Activated T-helper 17 cell treated with anti-CD3 and anti-CD28 coated beads, Interleukin-2, amount 50 U/mL, for 72 hours (primary cell): ENCODE data around the gene EPS8. TPM values are rescaled to one million over a fixed set of nuclear protein-coding genes. Genes with fewer than 3 reads are reported as not detected.
A peak's percentile ranks its signal among the peaks of the same experiment; 100 is the strongest.

ENCODE experiments used
- ATAC-seq: fragments of 150-1000 bp; cut with Tn5 transposase; replicated peaks from 2 replicates; pipeline ENCODE4 v1.10.0; 2021; ENCODE audit warnings: mild to moderate bottlenecking, moderate library complexity
- H3K27ac Mint-ChIP-seq: one replicate; pipeline ENCODE4 v1.8.0; 2022; ENCODE audit warnings: mixed read lengths
- H3K27me3 Mint-ChIP-seq: one replicate; pipeline ENCODE4 v1.8.0; 2022; ENCODE audit warnings: mixed read lengths
- H3K36me3 Mint-ChIP-seq: one replicate; pipeline ENCODE4 v1.8.0; 2022; ENCODE audit warnings: low read depth, mild to moderate bottlenecking, mixed read lengths
- H3K4me1 Mint-ChIP-seq: one replicate; pipeline ENCODE4 v1.8.0; 2022; ENCODE audit warnings: mixed read lengths
- H3K4me3 Mint-ChIP-seq: one replicate; pipeline ENCODE4 v1.8.0; 2022; ENCODE audit warnings: mild to moderate bottlenecking, mixed read lengths
- H3K9me3 Mint-ChIP-seq: one replicate; pipeline ENCODE4 v1.8.0; 2022; ENCODE audit warnings: mixed read lengths
- total RNA-seq, 2 donors: library from RNA; stranded (reverse); gene quantifications; one replicate each; pipeline ENCODE4 v1.2.3, GENCODE V29; 2022

EPS8 gene
- total RNA-seq, 2 donors from 2014 or later: 1.4 to 1.7 TPM

DNA sequence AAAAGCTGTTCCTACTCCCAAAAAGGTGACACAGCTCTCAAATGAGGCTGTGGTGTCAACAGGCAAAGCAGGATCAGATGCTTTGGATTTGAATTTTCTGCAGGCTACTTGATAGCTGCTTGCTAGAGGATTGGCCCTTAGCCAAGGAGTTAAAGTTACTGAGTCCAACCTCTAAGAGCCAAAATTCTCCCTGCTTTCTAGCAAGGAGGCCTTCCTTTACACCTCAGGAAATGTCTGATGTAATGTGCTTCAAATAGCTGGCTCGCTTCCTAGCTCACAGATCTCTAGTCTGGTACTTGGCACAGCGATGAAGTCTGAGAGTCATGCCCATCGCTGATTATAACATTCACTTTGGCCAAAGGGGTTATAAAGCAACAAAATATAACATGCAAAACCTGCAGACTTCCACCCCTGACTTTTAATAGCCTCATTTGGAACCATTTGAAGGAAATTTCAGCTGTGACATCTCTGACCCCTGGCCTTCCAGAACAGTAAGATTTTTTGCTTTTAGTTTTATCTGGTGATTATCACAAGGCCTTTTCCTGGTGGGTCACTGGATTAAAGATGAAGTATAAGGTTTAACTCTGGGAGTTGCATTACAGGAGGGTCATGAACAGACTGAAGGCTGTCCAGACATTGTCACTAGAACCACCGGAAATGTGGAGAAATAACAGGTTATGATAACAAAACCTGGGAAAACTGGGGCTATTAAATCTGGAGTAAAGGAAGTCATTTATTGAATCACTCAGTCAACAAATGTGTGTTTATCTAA lies 189.7 kb downstream of the EPS8 start:
- no peaks in the 10 kb centered on the region for H3K36me3 Mint-ChIP-seq
- no peak for ATAC-seq
- H3K9me3 Mint-ChIP-seq: no peaks in the 10 kb centered on the region
- no peak overlapping the region for H3K4me3 Mint-ChIP-seq
- peaks cover 3% of the 10 kb centered on the region for H3K27me3 Mint-ChIP-seq
- H3K4me1 Mint-ChIP-seq: peaks cover 3% of the 10 kb centered on the region
- no peak overlapping the region for H3K27ac Mint-ChIP-seq

DNA sequence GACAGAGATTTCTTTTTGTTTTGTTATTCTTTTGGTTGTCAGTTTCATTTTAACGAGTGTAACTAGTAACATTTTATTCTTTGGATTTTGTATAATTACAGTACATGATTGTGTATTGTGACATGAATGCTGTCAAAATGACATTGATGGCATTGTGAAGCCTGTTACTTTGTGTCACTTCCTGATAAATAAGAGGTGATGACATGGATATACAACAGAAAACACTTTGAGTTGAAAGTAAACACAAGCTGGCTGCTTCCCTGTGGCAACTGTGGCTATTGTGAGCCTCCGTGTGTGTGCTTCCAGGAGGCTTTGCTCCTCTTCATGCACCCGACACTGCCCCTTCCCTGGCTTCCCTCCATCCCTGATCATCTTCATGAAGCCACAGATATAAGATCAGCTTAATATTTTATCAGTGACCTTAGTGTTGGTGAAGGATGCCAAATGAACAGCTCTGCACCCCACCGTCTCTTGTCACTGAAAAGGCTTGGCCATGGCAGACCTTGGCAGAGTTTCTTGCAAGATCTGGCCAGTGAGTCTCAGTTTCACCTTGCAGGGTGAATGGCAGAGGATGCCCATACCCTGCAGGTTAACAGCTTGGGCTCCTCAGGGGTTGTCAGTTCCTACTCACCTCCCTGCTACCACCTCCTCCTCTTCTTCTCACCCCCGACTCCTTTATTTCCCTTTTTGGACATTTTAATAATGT lies 191.9 kb downstream of the EPS8 start:
- Mint-ChIP-seq H3K27ac (no peak overlapping the region), H3K27me3 (peaks cover 3% of the 10 kb centered on the region), H3K36me3 (no peaks in the 10 kb centered on the region), H3K9me3 (no peaks in the 10 kb centered on the region), H3K4me1 (peaks cover 3% of the 10 kb centered on the region), H3K4me3 (no peak overlapping the region)
- no peak for ATAC-seq

DNA sequence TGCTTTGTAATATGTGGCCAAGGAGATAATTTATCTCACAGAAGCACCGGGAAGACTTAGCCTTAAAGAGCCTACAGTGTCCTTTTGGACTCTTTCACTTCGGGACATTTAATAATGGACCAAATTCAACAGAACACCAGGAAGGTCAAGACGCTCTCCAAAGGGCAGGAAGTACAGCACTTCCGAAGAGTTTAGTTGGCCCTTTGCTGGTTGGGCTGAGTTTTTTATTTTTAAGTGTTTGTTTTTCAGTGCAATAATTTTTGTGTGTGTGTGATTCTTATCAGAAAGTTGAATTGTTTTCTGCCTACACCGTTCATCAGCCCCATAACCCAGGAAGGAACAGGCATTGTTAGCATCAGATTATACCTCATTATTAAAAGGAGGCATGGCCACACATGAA lies 193.0 kb downstream of the EPS8 start:
- Mint-ChIP-seq H3K36me3 (no peaks in the 10 kb centered on the region), H3K4me3 (no peak overlapping the region), H3K9me3 (no peaks in the 10 kb centered on the region), H3K27me3 (no peaks in the 10 kb centered on the region), H3K4me1 (no peaks in the 10 kb centered on the region), H3K27ac (no peak overlapping the region)
- no peak for ATAC-seq

DNA sequence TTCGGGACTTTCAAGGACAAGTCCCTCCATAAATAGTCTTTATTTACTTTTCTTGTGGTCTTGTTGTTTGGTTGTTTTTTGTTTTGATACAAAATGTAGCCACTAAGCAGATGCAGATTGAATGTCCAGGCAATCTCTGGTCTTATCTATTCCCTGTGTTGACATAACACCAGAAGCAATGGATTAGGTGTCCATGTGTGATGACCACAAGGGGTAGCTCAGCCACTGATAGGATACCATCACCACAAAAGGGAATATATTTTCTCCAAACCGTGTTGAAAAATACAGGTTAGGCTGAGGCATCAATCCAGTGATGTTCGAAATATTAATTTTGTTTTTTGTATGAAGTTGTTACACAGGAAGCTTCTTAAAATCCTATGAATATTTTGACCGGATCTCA lies 196.3 kb downstream of the EPS8 start:
- ATAC-seq: no peak
- no peaks in the 10 kb centered on the region for H3K9me3 Mint-ChIP-seq
- H3K4me1 Mint-ChIP-seq: peaks cover 6% of the 10 kb centered on the region
- no peak overlapping the region for H3K4me3 Mint-ChIP-seq
- no peak overlapping the region for H3K27ac Mint-ChIP-seq
- no peaks in the 10 kb centered on the region for H3K36me3 Mint-ChIP-seq
- H3K27me3 Mint-ChIP-seq: no peaks in the 10 kb centered on the region

DNA sequence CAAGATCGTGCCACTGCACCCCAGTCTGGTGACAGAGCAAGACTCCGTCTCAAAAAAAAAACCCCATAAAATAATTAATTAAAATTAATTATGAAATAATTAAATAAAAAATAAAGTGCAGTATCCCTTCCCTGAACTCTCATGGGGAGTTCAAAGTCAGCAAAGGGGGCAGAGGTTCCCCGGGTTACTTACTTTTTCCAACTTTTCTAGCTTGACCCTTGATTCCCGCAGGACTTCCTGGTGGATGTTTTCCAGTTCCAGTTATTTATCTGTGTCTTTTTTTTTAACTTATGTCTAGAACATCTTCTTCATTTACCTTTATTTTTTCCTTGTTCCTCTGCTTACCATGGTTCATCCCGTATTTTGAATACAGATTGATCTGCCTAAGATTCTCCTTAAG lies 197.4 kb downstream of the EPS8 start:
- Mint-ChIP-seq H3K4me1 (peaks cover 6% of the 10 kb centered on the region), H3K27me3 (no peaks in the 10 kb centered on the region), H3K36me3 (no peaks in the 10 kb centered on the region), H3K9me3 (no peaks in the 10 kb centered on the region), H3K4me3 (no peak overlapping the region), H3K27ac (no peak overlapping the region)
- no peak for ATAC-seq

DNA sequence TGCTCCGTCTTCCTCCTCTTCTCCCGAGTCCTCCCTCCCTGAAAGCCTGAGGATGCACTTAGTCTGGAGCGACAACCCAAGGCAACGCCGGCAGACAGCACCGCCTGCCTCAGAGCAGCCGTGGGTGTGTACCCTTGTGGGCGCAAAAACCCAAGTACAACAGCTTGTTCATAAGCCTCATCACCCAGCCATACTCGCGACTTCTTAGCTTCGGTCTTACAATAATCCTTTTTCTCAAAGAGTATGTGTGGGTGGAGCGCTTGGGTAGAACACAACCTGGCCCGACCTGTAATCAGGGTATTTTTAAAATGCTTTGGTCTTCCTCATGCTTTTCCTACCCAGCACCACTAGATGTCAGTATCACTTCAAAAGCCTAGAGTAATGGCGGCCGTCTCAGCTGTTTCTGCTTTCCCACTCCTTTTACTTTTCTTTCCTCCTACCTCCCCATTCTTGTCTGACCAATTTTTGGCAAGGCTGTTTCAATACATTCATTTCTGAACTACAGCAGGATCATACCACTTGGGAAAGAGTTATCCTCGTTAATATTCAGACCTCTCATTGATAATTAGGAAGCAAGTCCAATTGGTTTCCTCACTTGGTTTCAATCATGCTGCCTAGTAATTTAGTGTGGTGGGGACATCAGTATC lies 198.9 kb downstream of the EPS8 start:
- H3K27me3 Mint-ChIP-seq: no peaks in the 10 kb centered on the region
- ATAC-seq: peak; percentile 93

DNA sequence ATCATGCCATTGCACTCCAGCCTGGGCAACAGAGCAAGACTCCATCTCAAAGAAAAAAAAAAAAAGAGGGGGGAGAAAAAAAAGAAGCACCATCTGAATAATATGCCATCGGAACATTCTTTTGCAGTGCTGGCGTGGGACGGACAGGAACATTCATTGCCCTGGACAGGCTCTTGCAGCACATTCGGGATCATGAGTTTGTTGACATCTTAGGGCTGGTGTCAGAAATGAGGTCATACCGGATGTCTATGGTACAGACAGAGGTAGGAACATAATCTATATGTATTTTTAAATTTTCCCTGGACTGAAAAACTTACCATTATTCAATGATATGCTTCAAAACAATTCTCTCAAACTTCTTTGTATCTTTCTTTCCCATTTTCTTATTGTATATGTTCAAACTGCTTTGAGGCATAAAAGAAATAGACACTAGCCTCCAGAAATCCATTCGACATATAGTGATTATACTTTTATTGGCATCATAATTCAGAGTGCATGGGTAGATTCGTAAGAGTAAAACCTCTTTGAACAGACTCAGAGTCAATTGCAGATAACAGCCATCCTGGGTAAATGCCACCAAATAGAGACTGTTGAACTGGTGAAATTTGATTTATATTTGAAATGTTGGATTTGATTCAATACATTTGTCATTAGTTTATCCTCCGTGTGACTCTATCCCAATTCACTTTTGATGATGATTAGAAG lies 199.7 kb downstream of the EPS8 start:
- no peak for ATAC-seq
- peak overlapping the region; percentile 78 for H3K27ac Mint-ChIP-seq
- H3K9me3 Mint-ChIP-seq: no peaks in the 10 kb centered on the region
- H3K4me1 Mint-ChIP-seq: peaks cover 6% of the 10 kb centered on the region
- H3K27me3 Mint-ChIP-seq: no peaks in the 10 kb centered on the region
- no peaks in the 10 kb centered on the region for H3K36me3 Mint-ChIP-seq
- H3K4me3 Mint-ChIP-seq: peak overlapping the region; percentile 75

More for the DNA sequence above, 198.9 kb downstream of the EPS8 start:
- Mint-ChIP-seq H3K4me1 (peaks cover 6% of the 10 kb centered on the region), H3K36me3 (no peaks in the 10 kb centered on the region), H3K4me3 (peak overlapping the region; percentile 75), H3K27ac (peak overlapping the region; percentile 78), H3K9me3 (no peaks in the 10 kb centered on the region)

DNA sequence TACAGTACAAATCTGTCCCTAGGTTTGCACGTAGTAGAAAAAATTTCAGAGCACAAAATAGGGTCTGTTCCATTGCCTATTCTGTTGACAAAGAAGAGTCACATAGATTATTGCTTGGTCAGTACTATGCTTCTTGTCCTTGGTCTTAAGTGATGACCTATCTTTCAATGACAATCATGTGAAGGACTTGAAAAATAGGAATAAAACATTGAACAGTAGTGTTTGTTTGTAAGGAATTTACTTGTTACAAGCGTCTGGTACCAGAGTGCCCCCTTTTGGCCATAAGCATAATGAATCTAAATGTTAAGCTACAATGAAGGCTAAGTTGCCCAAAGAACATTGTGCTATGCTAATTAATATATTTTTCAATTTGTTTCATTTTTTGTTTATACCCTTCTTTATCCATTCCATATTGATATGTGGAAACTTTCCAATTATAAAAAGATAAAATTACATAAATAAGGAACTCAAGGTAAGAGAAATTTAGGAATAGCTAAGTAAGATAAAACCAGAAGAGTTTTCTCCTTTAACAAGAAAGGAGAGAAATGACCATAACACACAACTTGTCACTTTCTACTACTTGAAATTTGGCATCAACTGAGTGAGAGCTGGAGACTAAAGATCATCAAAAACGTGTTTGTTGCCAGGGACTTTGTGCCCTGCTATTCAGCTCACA lies 204.7 kb downstream of the EPS8 start:
- ATAC-seq: peak; percentile 47
- H3K36me3 Mint-ChIP-seq: no peaks in the 10 kb centered on the region
- no peaks in the 10 kb centered on the region for H3K9me3 Mint-ChIP-seq
- H3K4me1 Mint-ChIP-seq: no peaks in the 10 kb centered on the region
- H3K27ac Mint-ChIP-seq: peak overlapping the region; percentile 62
- no peak overlapping the region for H3K4me3 Mint-ChIP-seq
- no peaks in the 10 kb centered on the region for H3K27me3 Mint-ChIP-seq

DNA sequence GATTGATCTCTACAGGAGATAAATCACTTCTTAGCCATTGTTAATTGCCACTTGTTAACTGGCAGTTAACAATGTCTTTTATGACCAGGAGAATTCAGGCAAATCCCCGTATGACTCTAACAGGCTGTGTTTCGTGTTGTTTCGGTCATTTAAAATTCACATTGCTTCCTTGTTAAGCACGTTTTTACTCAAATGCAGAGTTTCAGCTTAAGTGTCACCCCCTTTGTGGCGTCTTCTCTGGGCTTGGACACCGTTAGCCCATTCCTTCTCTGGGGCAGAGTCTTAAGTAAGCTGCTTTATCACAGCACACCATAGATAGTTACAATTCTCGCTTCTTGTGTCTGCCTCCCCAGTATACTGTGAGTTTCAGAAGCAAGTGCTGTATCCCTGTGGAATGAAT lies 205.4 kb downstream of the EPS8 start:
- H3K4me1 Mint-ChIP-seq: no peaks in the 10 kb centered on the region
- no peak overlapping the region for H3K4me3 Mint-ChIP-seq

DNA sequence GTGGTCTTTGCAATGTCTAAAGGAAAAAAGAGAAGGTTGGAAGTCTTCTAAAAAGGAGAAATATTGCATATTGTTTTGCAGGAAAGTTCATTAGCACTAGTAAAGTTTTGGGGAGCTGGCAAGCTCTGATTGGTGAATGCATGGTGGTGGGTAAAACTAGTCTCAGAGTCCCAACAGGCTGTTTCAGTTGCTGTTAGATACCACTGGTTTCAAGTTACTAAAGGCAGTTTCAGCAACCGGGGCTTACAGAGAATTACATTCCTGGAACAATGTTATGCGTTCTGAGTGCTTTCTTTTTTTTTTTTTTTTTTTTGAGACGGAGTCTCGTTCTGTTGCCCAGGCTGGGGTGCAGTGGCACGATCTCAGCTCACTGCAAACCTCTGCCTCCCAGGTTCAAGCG lies 208.2 kb downstream of the EPS8 start:
- no peaks in the 10 kb centered on the region for H3K36me3 Mint-ChIP-seq
- no peak overlapping the region for H3K27ac Mint-ChIP-seq
- no peaks in the 10 kb centered on the region for H3K27me3 Mint-ChIP-seq
- no peak overlapping the region for H3K4me3 Mint-ChIP-seq
- H3K4me1 Mint-ChIP-seq: peaks cover 5% of the 10 kb centered on the region
- no peak for ATAC-seq
- H3K9me3 Mint-ChIP-seq: no peaks in the 10 kb centered on the region

More for the DNA sequence above, 205.4 kb downstream of the EPS8 start:
- Mint-ChIP-seq H3K36me3 (no peaks in the 10 kb centered on the region), H3K9me3 (no peaks in the 10 kb centered on the region), H3K27me3 (no peaks in the 10 kb centered on the region), H3K27ac (peak overlapping the region; percentile 62)
- ATAC-seq: no peak

DNA sequence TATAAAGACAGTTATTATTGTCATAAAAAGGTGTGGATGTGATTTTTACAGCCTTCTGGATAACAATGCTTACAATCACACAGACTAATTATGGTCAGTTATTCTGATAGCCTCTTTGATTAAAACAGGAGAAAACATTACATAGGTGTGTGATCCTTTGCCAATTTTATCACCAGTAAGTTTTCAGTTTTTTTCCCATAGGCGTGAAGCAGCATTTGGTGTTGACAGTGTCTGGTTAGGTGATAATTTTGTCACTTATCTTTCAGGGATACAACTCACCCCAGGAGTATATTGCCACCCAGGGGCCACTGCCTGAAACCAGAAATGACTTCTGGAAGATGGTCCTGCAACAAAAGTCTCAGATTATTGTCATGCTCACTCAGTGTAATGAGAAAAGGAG lies 208.8 kb downstream of the EPS8 start:
- ATAC-seq: no peak
- H3K4me3 Mint-ChIP-seq: no peak overlapping the region
- H3K9me3 Mint-ChIP-seq: peaks cover 4% of the 10 kb centered on the region
- H3K27me3 Mint-ChIP-seq: no peaks in the 10 kb centered on the region
- H3K4me1 Mint-ChIP-seq: peaks cover 11% of the 10 kb centered on the region
- no peak overlapping the region for H3K27ac Mint-ChIP-seq
- H3K36me3 Mint-ChIP-seq: no peaks in the 10 kb centered on the region

DNA sequence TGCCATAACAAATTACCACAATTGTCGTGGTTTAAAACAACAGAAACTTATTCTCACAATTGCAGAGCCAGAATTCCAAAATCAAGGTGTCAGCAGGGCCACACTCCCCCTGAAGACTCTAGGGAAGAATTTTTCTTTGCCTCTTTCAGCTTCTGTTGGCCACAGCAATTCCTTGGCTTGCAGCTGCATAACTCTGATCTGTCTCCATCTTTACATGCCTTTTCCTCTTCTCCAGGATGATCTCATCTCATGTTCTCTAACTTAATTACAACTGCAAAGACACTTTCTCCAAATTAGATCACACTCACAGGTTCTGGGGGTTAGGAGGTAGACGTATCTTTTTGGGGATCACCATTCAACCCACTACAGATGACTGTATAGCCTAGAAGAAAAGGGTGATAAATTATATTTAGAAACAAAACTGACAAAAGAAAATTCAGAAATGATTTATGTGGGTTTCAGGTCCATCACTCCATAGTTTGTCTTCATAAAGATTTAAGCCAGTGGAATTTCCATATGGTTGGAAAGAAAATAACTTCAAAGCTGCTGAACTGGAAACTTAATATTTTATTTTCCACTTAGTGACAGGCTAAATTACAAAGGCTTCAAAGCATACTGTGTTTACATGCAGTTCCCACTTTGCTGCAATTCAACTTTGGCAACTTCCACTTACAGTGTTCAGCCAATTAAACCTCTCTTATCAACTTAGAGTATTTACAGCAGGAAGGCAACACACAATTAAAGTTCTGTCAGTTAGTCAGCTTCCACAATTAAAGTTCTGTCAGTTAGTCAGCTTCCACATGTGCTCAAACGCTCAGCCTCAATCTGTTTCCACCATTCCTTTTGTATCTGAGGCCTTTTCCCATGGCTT lies 213.3 kb downstream of the EPS8 start:
- Mint-ChIP-seq H3K27ac (peak overlapping the region; percentile 15), H3K4me1 (peaks cover 24% of the 10 kb centered on the region), H3K27me3 (no peaks in the 10 kb centered on the region), H3K9me3 (peaks cover 4% of the 10 kb centered on the region), H3K36me3 (no peaks in the 10 kb centered on the region), H3K4me3 (peak overlapping the region; percentile 30)
- peak; percentile 54 for ATAC-seq

DNA sequence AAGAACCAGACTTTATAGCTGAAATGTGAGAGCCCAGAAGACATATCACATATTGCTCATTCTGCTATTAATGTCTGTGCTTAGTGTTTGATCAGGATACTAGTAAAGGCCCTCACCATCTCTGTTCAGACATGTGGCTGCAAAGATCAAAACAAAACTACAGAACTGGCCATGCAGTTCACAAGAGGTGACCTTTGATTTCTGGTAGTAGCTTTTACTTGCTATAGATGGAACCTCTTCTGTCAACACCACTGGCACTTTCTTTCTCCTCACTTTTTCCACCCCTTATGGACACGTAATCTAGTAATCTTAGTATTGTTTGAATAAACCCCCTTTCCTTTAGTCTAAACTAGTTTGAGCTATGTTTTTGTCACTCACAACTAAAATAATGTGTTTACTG lies 214.8 kb downstream of the EPS8 start:
- ATAC-seq: no peak
- no peaks in the 10 kb centered on the region for H3K36me3 Mint-ChIP-seq
- H3K4me1 Mint-ChIP-seq: peaks cover 32% of the 10 kb centered on the region
- peak overlapping the region; percentile 18 for H3K4me3 Mint-ChIP-seq
- peaks cover 4% of the 10 kb centered on the region for H3K9me3 Mint-ChIP-seq
- peak overlapping the region; percentile 31 for H3K27ac Mint-ChIP-seq
- no peaks in the 10 kb centered on the region for H3K27me3 Mint-ChIP-seq
